Peyer's patch (tissue), 4 donors: ENCODE data around the gene CHTOP.

Source experiments
- POLR2A ChIP-seq, 2 donors: fragments of 450-650 bp; IDR thresholded peaks; one replicate each; pipeline ENCODE4 v1.5.1; 2017; ENCODE audit warnings: antibody characterized with exemption in 2 of 2, mild to moderate bottlenecking in 2 of 2, moderate library complexity in 2 of 2
- TF ChIP-seq, protein P1 (sequence below), 6 experiments: fragments of 450-650 bp in 4 of 6; fragments of 200-600 bp in 2 of 6; sonication (generic) in 1 of 6; IDR thresholded peaks; one replicate each; pipeline ENCODE4 v1.5.1; 2017 to 2019; ENCODE audit warnings: antibody characterized with exemption in 6 of 6, mild to moderate bottlenecking in 3 of 6, moderate library complexity in 1 of 6

DNA sequence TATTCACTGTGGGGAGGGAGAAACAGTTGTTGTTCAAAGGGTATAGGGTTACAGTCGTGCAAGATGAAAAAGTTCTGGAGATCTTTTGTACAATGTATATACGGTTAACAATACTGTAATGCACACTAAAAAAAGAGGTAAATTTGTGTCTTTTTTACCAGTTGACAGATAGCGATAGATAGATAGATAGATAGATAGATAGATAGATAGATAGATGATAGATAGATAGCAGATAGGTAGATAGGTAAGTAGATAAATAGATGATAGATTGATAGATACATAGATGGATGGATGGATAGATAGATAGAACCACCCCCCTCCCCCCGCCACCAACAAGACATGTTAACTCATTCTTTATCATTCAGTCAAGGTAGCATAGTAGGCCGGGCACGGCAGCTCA is 31.1 kb upstream of the CHTOP start:
- TF ChIP-seq POLR2A (IDR thresholded peaks at IDR 0.05) = no peak
- TF ChIP-seq, protein P1, sequence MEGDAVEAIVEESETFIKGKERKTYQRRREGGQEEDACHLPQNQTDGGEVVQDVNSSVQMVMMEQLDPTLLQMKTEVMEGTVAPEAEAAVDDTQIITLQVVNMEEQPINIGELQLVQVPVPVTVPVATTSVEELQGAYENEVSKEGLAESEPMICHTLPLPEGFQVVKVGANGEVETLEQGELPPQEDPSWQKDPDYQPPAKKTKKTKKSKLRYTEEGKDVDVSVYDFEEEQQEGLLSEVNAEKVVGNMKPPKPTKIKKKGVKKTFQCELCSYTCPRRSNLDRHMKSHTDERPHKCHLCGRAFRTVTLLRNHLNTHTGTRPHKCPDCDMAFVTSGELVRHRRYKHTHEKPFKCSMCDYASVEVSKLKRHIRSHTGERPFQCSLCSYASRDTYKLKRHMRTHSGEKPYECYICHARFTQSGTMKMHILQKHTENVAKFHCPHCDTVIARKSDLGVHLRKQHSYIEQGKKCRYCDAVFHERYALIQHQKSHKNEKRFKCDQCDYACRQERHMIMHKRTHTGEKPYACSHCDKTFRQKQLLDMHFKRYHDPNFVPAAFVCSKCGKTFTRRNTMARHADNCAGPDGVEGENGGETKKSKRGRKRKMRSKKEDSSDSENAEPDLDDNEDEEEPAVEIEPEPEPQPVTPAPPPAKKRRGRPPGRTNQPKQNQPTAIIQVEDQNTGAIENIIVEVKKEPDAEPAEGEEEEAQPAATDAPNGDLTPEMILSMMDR (IDR thresholded peaks at IDR 0.05) = no peak
